HG03097 (cell line): Measurements from ENCODE around the gene ARHGEF1.

Experiments
- ATAC-seq: cut with Tn5 transposase; IDR thresholded peaks from one replicate; pipeline ENCODE4 v1.9.1; 2021; ENCODE audit not compliant: unreplicated experiment, low FRiP score

ARHGEF1 gene

DNA sequence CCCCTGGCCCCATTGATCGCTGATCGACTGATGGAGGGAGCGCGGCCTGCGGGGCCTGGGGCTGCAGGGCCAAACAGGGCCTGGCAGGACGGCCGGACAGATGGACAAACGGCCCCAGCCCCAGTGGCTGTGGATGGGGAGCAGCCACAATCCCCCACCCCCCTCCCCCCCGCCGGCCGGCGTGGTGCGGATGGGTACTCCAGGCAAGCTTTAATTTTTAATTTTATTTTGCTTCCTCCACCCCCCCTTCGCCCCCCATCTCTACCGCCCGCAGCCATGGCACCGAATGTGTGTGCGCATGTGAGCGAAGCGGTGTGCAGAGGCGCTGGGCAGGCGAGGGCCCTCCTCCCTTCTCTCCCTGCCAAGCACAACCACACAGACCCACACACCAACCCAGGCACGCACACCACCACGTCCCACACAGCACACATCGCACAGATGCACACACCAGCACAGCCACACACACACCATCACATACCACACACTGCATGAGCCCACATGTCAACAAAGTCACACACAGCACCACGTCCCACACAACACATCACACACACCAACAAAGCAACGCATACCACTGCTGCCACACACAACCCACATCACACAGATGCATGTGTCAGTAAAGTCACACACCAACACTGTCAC, 32.9 kb downstream of the ARHGEF1 start:
- no peak for ATAC-seq

DNA sequence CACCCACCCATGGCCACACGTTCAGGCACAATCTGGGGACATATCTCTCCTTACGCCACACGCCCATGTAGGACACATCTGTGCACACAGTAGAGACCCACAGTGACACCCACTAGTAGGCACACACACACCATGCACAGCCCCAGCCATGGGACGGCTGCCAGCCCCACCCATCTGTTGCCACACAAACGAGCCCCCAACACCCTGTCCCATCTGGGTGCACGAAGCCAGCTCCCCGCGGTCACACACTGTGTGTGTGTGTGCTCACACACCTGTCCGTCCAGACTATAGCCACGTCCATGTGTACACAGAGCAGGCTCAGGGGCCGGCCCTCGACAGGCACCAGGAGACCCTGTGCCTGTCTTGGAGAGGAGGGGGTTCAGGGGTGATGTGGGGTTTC, 34.7 kb downstream of the ARHGEF1 start:
- no peak for ATAC-seq

DNA sequence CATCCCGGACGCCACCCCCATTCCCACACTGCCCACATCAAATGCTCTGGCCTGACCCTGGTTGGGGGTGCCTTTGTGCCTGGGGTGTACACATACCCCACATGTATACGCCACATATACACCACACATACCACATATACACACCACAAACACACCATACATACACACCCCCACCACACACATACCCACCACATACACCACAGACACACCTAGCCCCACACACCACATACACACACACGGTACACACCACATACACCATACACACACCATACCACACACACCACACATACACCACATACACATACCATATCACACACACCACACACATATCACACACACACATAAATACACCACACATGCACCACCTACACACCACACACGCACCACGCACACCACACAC, 35.1 kb downstream of the ARHGEF1 start:
- no peak for ATAC-seq

DNA sequence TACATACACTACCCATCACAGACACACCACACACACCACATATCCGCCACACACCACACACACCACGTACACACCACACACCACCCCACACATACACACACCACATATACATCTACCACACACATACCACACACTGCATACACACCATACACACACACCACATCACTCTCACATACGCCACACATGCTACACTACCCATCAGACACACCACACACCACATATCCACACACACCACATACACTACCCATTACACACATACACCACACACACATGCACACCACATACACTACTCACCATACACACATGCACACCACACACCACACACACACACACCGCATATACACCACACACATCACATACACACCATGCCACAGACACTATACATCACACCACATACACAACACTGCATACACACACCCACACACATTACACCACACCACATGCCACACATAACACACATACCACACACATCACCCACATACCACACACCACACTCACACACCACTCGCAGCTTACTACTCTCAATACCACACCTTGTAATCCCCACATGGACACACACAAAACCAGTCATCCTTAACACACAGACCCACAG, 35.8 kb downstream of the ARHGEF1 start:
- ATAC-seq: no peak

DNA sequence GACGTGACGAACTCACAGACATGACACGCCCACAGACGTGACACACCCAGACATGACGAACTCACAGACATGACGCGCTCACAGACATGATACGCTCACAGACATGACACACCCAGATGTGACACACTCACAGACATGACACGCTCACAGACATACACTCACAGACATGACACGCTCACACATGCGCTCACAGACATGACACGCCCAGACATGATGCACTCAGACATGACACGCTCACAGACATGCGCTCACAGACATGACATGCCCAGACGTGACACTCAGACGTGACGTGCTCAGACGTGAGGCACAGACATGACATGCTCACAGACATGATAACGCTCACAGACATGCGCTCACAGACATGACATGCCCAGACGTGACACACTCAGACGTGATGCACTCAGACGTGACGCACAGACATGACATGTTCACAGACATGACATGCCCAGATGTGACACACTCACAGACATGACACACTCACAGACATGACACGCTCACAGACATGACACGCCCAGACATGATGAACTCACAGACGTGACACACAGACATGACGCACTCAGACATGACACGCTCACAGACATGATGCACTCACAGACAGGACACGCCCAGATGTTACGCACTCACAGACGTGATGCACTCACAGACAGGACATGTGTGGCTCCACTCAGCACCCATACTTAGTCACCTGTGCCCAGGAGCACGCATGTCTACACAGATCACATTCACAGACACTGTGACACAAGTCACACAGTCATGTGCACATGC, 37.1 kb downstream of the ARHGEF1 start:
- ATAC-seq: no peak

DNA sequence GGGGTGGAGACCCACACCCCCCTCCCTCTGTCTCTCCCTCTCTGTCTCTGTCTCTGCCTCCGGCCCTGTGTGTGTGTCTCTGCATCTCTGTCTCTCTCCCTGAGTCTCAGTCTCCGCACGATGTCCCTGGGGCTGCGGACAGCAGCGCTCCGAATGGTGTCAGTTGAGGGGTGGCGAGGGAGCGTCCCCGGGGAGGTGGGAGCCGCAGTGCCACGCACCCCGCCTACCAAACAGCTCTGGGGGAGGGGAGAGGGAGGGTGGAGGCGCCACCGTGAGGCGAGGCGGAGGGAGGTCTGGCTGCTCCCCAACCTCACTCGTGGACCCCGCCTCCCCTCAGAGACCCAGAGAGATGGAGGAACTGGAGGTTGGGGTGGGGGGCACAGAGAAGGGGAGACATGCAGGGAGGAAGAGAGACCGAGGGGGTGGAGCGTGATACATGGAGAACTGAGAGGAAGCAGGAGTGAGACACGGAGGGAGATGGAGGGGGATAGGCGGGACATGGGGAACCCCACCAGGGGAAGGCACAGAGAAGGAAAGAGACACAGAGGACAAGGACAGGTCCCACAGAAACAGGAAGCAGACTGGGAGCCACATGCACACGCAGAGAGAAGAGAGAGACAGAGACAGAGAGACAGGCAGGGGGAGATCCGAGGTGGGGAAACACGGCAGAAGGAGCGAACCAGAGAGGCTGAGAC, 38.0 kb downstream of the ARHGEF1 start:
- no peak for ATAC-seq

DNA sequence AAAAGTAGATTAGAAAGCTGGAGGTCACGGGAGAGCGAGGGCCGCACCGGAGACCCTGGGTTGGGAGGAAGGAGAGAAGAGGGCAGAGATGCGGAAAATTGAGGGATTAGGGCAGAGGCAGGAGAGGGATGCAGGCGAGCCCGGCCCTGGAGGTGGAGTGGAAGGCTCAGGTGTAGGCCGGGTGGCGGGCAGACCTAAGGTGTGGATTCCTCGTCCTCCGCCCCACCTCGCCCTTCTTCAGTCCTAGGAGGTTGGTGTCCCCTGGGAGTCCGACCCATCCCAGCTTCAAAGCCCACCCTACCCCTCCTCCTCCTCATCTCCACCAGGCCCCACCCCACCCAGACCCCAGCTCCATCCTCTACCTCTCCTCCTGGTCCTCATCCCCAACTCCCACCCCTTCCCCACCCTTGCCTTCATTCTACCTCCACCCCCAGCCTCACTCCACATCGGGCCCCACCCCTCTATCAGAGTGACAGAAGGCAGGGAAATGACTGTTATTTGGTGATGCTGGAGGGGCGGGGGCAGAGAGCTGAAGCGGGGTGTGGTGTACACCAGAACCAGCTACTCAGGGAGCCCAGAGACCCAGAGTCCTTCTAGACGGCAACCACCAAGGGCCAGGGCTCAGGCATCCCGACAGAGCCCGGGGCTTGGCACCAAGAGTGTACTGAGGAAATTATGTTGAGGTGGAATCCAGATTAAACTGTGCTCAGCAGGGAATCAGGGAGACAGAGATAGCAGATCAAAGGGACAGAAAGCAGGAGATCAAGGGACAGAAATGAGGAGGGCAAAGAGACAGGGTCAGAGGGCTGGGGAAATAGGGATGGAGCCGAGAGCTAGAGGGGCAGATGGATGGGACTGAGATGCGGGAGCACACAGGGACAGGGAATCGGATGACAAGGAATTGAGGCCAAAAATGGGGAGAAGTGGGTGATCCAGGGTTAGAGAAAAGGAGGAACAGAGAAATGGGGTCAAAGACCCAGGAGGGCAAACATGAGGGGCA, 38.9 kb downstream of the ARHGEF1 start:
- no peak for ATAC-seq

DNA sequence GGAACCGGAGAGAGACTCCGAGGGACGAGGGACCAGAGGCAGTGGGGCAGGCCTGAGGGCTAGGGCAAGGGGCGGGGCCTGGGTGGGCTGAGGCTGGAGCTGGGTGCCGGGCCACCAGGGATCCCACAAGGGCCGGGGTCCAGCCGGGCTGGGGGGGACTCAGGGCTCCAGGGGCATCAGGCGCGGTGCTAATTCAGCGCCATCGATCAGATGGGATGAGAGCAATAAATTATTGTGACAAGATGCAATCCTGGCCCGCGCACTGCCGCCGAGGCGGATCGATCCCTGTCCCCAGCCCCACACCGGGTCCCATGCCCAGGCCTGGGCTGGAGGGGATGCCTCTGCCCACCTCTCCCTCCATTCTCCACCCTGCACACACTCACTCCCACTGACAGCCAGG, 39.6 kb downstream of the ARHGEF1 start:
- ATAC-seq: no peak

DNA sequence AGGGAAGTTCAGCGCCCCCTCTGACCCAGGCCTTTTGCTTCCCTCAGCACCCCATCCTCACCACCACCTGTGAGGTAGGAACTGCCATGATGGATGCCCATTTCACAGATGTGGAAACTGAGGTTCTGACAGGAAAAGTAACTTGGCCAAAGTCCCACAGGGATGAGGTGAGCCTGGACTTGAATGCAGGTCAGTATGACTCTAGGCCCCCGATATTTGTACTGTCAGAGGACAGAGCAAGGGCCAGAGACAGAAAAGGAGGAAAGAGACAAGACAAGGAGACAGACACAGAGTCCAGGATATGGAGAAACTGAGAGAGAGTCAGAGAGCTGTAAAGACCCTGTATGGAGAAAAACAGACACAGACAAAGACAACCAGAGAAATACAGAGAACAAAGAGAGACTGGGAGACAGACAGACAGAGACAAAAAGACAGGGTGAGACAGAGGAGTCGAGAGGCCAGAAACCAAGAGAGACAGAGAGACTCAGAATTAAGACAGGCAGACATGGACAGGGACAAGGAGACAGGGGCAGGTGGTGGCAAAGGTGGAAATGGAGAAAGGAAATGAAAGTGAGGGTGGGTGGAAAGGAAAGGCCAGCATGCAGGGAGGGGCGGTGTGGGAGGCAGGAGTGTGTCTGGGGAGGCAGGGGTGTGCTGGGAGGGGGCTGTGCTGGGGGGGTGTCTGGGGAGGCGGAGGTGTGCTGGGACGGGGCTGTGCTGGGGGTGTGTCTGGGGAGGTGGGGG, 40.2 kb downstream of the ARHGEF1 start:
- ATAC-seq: no peak

DNA sequence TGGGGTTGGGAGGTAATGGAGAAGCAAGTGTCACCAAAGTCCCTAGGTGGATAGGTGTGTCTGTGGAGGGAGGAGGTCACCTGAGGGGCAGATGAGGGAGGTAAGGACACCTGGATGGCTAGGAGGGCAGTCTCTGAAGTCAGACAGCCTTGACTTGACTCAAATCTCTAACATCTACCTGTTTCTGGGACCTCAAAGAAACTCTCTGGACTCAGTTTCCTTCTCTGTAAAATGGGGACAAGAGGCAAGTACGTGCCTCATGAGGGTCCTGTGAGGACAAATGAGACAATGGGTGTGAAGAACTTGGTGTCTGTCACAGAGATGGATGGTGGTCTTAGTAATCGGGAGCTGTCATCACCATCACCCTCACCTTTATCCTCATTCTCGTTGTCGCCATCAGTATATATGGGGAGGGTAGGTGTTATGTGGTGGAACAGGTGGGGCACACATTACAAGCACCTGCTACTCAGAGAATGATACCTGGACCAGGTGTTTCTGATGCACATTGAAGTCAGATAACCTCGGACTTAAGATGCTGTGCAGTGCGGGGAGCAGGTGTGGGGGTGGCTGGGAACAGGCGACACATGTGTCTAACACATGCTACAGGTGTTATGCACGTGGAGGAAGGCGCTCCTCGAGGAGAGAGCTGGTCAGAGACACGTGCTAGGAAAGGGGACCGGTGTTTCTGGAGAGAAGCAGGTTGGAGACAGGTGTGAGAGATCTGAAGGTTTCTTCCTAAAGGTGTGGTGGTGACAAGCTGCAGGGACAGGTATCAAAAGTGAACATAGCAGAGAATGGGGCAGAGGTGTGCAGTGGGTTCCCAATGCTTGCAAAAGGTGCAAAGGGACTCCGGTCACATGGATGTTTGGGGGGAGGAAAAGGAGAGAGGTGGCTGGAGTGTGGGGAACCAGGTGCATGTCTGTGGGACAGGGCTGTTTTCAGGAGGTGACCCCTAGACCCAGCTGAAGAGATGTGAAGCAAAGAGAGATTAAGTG, 41.5 kb downstream of the ARHGEF1 start:
- no peak for ATAC-seq

DNA sequence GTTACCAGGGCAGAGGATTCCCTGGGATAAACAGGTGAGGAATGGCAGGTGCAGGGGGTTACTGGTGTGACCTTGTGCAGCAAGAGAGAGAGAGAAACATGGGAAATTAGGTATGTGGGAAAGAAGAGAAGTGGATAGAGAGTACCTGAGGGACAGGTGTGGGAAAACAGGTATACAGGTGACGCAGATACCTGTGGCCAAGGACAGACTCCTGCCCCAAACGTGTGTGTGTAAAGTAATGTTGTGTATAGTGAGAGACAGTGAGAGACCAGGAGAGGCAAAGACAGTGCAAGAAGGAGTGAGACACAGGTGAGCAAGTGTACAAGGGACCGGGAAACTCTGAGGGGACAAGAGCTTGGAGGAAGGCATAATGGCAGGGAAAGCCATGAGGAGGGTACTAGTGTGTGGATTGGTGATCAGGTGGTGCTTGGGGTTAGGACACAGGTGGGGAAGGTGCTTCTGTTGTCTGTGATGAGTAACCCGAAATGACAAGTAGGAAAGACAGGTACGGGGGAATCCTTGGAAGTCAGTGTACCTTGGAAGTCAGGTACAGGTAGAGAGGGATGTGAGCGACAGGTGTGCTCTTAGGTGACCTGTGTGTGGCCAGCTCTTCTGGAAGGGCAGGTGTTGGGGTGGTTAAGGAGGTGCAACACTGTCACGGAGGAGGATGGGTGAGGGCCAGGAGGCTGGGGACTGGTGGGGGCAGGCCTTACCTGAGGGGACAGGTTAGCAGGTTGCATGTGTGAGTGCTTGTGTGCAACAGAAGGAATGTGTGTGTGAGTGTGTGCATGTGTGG, 42.4 kb downstream of the ARHGEF1 start:
- no peak for ATAC-seq

DNA sequence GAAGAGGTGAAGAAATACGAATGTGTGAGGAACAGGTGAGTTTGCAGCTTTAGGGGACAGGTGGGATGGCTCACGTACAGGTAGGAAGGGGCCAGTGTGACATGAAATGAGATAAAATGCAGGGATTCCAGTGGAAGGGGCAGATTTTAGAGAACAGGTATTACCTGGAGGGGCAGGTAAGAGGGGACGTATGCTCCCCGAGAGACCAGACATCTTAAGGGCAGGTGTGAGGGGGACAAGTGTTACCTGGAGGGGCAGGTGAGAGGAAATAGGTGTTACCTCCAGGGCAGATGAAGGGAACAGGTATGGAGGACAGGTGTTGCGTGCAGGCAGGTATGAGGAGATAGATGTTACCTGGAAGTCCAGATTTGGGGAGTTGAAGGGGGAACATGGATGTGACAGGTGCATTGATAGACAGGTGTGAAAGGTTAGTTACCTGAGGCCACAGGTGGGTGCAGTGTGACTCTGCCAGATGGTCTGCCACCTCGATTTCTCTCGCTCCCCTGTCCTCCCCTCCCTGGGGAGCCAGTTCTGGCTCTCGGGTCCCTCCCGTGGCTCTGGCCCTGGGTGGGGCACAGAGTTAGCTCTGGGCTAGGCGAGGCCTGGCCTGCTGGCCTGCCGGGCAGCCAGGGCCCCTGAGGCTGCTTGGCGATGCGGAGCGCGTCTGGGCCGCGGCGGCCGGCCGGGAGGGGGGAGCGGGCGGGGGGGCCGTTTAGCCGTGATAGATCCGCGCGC, 43.2 kb downstream of the ARHGEF1 start:
- no peak for ATAC-seq

DNA sequence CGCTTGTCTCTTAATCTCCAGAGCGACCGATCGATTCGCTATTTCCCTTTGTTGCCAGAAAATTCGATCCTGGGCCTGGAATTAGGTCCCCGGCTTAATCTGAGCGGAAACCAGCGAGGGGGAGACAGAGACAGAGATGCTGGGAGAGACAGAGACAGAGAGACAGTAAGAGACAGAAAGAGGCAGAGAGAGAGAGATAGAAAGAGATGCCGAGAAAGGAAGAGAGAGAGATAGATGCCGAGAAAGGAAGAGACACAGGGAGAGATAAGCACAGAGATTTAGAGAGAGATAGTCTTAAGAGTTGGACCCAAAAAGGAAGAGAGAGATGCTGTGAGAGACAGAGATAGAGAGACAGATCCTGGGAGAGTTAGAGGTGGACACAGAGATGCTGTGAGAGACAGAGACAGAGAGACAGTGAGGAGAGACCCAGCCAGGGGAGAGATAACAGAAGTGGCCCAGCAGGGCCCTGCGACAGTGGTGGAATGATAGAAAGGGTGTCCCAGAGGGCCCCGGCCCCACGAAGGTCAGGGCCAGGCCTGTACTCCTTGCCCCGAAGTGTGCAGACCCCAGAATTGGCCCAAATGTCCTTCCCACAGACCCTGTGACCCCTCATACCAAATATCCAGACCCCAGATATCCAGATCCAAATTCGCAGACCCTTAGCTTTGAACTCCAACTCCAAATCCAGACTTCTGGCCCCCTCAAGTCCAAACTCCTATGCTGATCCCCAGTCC, 43.9 kb downstream of the ARHGEF1 start:
- no peak for ATAC-seq

DNA sequence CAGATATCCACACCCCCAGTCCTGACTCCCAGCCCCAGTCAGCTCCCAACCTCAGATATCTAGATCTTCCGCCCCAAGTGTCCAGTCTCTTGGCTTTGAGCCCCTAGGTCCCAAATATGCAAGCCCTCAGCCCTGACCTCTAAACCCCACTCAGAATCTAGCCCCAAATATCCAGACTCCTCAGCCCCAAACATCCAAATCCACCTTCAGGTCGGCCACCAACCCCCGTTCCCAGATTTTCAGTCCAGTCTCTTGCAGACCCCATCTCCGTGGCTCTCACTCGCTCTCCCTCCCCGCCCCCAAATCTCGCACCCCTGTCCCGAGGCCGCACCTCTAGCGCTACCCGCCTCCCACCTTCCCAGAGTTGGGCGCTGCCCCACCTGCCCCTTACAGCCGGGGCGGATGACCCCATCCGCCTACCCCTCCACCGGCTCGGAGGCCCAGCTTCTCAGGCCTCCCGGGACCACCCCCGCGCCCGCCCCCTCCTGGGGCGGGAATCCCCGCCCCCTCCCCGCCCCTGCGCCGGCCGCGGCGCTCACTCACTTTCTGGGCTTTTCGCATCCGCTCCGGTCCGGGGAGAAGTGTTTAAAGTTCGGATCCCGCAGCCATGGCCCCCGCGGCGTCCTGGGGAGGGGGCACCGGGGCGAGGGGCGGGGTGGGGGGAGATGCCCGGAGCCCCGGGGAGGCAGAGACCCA, 44.7 kb downstream of the ARHGEF1 start:
- ATAC-seq: no peak

DNA sequence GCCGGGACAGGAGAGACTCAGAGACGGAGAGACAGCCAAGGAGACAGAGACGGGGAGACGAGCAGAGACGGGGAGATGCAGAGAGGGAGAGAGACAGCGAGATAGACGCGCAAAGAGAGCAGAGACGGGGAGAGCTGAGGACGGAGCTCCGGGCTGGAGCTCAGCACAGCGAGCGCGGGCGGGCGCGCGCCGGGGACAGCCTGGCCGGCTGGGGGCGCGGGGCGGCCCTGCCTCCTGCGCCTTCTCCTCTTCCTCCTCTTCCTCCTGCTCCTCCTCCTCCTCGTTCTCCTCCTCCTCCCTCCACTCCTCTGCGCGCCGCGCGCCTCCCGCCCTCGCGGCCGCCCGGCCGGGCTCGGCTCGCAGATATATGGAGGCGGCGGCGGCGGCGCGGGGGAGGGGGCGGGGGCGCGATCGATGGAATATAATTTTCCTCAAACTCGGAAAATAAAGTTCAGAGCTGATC, 45.3 kb downstream of the ARHGEF1 start, which contains the start of gene ERFL:
Gene ERFL (minus strand): TSS at position 229 of the 463 bp plus-strand sequence. CDS start 15,530 bp downstream, outside the sequence.
- no peak for ATAC-seq
